DND-41 (cell line): Measurements from ENCODE around the gene AOPEP.

Experiments used
- ATAC-seq: fragments of 200-7000 bp; cut with Tn5 transposase; 3 replicates; pipeline ENCODE4 v1.9.1; 2021; ENCODE audit warnings: low read depth; ENCODE audit not compliant: insufficient read depth
- DNase-seq: peaks from one replicate; pipeline ENCODE4 v3.0.0-alpha.2; 2020
- H2AFZ ChIP-seq: 2 replicates; pipeline ENCODE4 v1.6.0; 2012; ENCODE audit warnings: low read depth, low read length
- H3K27ac ChIP-seq: 2 replicates; pipeline ENCODE4 v1.5.1; 2012; ENCODE audit warnings: low read length, inconsistent platforms
- H3K27me3 ChIP-seq: fragments of 200-600 bp; sonication (generic); 2 replicates; pipeline ENCODE4 v1.6.0; 2012; ENCODE audit warnings: low read length, mild to moderate bottlenecking, inconsistent platforms; ENCODE audit not compliant: insufficient read depth, poor library complexity
- H3K36me3 ChIP-seq: 2 replicates; pipeline ENCODE4 v1.5.1; 2012; ENCODE audit warnings: low read length, inconsistent platforms; ENCODE audit not compliant: insufficient read depth
- H3K4me1 ChIP-seq: 2 replicates; pipeline ENCODE4 v1.5.1; 2012; ENCODE audit warnings: mild to moderate bottlenecking, low read length; ENCODE audit not compliant: insufficient read depth
- H3K4me2 ChIP-seq: 2 replicates; pipeline ENCODE4 v1.6.0; 2012; ENCODE audit warnings: mild to moderate bottlenecking, moderate library complexity, low read length, inconsistent platforms; ENCODE audit not compliant: insufficient read depth
- H3K4me3 ChIP-seq, 2 experiments: fragments of 200-600 bp in 1 of 2; shearing (Covaris generic) in 1 of 2; 2 replicates each; pipeline ENCODE4 v1.5.1; 2012 to 2016; ENCODE audit warnings: inconsistent platforms in 2 of 2, low read length in 2 of 2, mild to moderate bottlenecking in 2 of 2, low read depth in 1 of 2, moderate library complexity in 1 of 2
- H3K79me2 ChIP-seq: 2 replicates; pipeline ENCODE4 v1.6.0; 2012; ENCODE audit warnings: low read length, inconsistent platforms; ENCODE audit not compliant: insufficient read depth
- H3K9ac ChIP-seq: 2 replicates; pipeline ENCODE4 v1.6.0; 2012; ENCODE audit warnings: low read depth, mild to moderate bottlenecking, inconsistent platforms, low read length, moderate library complexity
- H3K9me3 ChIP-seq: 2 replicates; pipeline ENCODE4 v1.5.1; 2012; ENCODE audit warnings: low read length, moderate library complexity, mild to moderate bottlenecking, inconsistent platforms; ENCODE audit not compliant: insufficient read depth, severe bottlenecking
- H4K20me1 ChIP-seq: 2 replicates; pipeline ENCODE4 v1.6.0; 2012; ENCODE audit warnings: low read length; ENCODE audit not compliant: insufficient read depth
- EZH2 ChIP-seq: IDR thresholded peaks from 3 replicates; pipeline ENCODE4 v1.6.1; 2012; ENCODE audit warnings: borderline replicate concordance, low read depth, mild to moderate bottlenecking, moderate library complexity, low read length, inconsistent platforms; ENCODE audit not compliant: severe bottlenecking
- TF ChIP-seq, protein P1 (sequence below): IDR thresholded peaks from 2 replicates; pipeline ENCODE4 v1.5.1; 2012; ENCODE audit warnings: borderline replicate concordance, low read length, moderate library complexity, mild to moderate bottlenecking; ENCODE audit not compliant: poor library complexity, severe bottlenecking; ENCODE audit errors: extremely low read depth

The AOPEP gene

DNA sequence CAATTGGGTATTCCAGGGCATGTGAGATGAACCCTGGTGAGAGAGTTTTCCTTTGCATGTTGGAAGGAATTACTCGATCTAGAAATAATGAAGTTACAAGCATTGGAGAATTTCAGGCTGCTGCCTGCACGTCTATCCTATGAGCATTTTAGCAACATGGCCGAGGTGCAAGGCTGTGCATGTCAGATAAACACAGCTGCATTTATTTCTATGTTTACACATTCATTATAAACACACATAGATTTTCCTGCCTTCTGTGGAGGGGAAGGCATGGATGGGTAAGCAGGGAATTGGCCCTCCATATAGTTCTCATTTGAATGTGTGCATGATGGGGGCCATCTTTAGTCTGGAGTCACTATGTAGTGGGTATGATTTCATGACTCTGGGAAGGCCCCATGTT is 42.3 kb downstream of the AOPEP start:
- Histone ChIP-seq H4K20me1 (no peaks in the 10 kb centered on the region), H2AFZ (no peak overlapping the region), H3K27ac (no peak overlapping the region), H3K36me3 (no peaks in the 10 kb centered on the region), H3K79me2 (no peaks in the 10 kb centered on the region), H3K9ac (no peak overlapping the region), H3K4me3 (no peak overlapping the region), H3K4me2 (no peak overlapping the region), H3K4me1 (no peaks in the 10 kb centered on the region), H3K9me3 (no peaks in the 10 kb centered on the region), H3K27me3 (no peaks in the 10 kb centered on the region)
- no peak for DNase-seq
- TF ChIP-seq, protein P1, sequence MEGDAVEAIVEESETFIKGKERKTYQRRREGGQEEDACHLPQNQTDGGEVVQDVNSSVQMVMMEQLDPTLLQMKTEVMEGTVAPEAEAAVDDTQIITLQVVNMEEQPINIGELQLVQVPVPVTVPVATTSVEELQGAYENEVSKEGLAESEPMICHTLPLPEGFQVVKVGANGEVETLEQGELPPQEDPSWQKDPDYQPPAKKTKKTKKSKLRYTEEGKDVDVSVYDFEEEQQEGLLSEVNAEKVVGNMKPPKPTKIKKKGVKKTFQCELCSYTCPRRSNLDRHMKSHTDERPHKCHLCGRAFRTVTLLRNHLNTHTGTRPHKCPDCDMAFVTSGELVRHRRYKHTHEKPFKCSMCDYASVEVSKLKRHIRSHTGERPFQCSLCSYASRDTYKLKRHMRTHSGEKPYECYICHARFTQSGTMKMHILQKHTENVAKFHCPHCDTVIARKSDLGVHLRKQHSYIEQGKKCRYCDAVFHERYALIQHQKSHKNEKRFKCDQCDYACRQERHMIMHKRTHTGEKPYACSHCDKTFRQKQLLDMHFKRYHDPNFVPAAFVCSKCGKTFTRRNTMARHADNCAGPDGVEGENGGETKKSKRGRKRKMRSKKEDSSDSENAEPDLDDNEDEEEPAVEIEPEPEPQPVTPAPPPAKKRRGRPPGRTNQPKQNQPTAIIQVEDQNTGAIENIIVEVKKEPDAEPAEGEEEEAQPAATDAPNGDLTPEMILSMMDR: no peak
- TF ChIP-seq EZH2: no peak
- no peak for ATAC-seq

DNA sequence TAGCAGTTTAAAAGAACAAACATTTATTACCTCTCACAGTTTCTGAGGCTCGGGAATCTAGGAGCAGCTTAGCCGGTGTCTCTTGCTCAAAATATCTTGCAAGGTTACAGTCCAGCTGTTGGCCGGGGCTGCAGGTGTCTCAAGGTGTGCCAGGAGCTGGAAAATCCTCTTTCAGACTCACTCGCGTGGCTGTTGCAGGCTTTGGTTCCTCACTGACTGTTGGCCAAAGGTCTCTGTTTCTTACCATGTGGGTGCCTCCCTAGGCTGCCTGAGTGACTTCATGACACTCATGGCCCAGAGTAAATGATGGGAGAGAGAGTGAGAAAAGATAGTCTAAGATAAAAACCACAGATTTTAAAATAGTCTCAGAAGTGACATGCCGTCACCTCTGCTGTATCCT is 43.8 kb downstream of the AOPEP start:
- H3K36me3 ChIP-seq: no peaks in the 10 kb centered on the region
- H3K9ac ChIP-seq: no peak overlapping the region
- no peak for DNase-seq
- no peaks in the 10 kb centered on the region for H3K27me3 ChIP-seq
- H2AFZ ChIP-seq: no peak overlapping the region
- no peaks in the 10 kb centered on the region for H4K20me1 ChIP-seq
- no peaks in the 10 kb centered on the region for H3K79me2 ChIP-seq
- no peak overlapping the region for H3K4me2 ChIP-seq
- H3K9me3 ChIP-seq: no peaks in the 10 kb centered on the region
- no peak overlapping the region for H3K4me3 ChIP-seq
- TF ChIP-seq, protein P1: no peak
- no peak for TF ChIP-seq EZH2
- no peak overlapping the region for H3K27ac ChIP-seq
- H3K4me1 ChIP-seq: no peaks in the 10 kb centered on the region
- ATAC-seq: no peak

DNA sequence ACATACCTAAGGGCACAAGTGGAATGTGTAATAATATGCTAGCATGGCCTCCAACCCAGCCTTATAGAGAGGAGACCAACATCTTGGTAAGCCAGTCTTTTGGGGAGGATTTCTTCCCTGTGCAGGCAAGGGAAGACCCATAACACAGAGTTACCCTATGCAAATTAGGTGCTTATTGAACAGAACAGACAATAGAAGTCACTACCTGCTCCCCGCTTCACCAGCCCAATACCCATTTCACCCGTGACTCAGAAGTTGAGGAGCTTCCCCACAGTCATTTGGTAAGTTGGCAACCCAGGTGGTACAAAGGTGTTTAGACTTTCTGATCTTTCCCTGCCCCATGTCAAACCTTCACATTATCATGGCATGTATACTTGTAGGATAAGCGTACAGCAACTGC is 44.6 kb downstream of the AOPEP start:
- no peaks in the 10 kb centered on the region for H3K27me3 ChIP-seq
- DNase-seq: no peak
- no peak for TF ChIP-seq EZH2
- TF ChIP-seq, protein P1: no peak
- H3K9me3 ChIP-seq: no peaks in the 10 kb centered on the region
- H3K27ac ChIP-seq: no peak overlapping the region
- H4K20me1 ChIP-seq: no peaks in the 10 kb centered on the region
- H3K4me1 ChIP-seq: no peaks in the 10 kb centered on the region
- no peaks in the 10 kb centered on the region for H3K36me3 ChIP-seq
- H2AFZ ChIP-seq: no peak overlapping the region
- no peak overlapping the region for H3K9ac ChIP-seq
- no peak overlapping the region for H3K4me2 ChIP-seq
- no peaks in the 10 kb centered on the region for H3K79me2 ChIP-seq
- no peak for ATAC-seq
- no peak overlapping the region for H3K4me3 ChIP-seq

DNA sequence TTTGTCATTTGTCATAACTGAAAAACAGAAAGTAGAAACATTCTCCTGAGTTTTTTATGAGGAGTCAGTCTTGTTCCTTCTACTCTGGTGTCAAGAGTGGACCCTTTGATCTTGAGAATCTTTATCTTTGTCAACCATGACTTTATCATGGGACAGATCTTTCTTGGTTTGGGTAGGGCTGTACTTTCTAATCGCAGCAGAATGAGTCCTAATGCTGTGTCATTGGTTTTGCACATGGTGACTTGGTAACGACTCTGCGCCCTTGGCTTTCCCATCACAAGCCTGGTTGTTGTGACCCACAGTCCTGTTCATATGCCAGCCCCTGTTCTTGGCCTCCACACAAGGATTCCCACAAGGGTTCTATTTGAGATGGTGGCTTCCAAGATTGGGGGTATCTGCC is 45.6 kb downstream of the AOPEP start:
- DNase-seq (no peak), ATAC-seq (no peak)
- Histone ChIP-seq H3K9me3 (no peaks in the 10 kb centered on the region), H3K4me2 (no peak overlapping the region), H3K79me2 (no peaks in the 10 kb centered on the region), H2AFZ (no peak overlapping the region), H3K27me3 (no peaks in the 10 kb centered on the region), H3K27ac (no peak overlapping the region), H3K36me3 (no peaks in the 10 kb centered on the region), H3K4me3 (no peak overlapping the region), H3K9ac (no peak overlapping the region), H4K20me1 (no peaks in the 10 kb centered on the region), H3K4me1 (no peaks in the 10 kb centered on the region)
- TF ChIP-seq, protein P1: no peak
- TF ChIP-seq EZH2: no peak
